Mucosa of rectum (tissue), 2 donors: ENCODE measurements around the gene MFNG.

ENCODE experiments used
- H3K27ac ChIP-seq, 2 donors: one replicate each; pipeline ENCODE4 v1.7.0; 2013; ENCODE audit warnings: inconsistent platforms in 2 of 2, low read depth in 2 of 2, low read length in 2 of 2
- H3K27me3 ChIP-seq, 2 donors: one replicate each; pipeline ENCODE4 v1.7.0; 2013; ENCODE audit warnings: low read length in 2 of 2; ENCODE audit not compliant: control insufficient read depth in 2 of 2, insufficient read depth in 2 of 2
- H3K36me3 ChIP-seq, 2 donors: one replicate each; pipeline ENCODE4 v1.7.0; 2013; ENCODE audit warnings: low read length in 2 of 2; ENCODE audit not compliant: control insufficient read depth in 2 of 2, insufficient read depth in 2 of 2
- H3K4me1 ChIP-seq, 2 donors: one replicate each; pipeline ENCODE4 v1.7.0; 2013; ENCODE audit warnings: low read length in 2 of 2, mild to moderate bottlenecking in 1 of 2; ENCODE audit not compliant: control insufficient read depth in 2 of 2, insufficient read depth in 2 of 2
- H3K4me3 ChIP-seq, 2 donors: one replicate each; pipeline ENCODE4 v1.7.0; 2013; ENCODE audit warnings: low read length in 2 of 2
- H3K9ac ChIP-seq, 2 donors: one replicate each; pipeline ENCODE4 v1.7.0; 2013; ENCODE audit warnings: low read length in 2 of 2, low read depth in 1 of 2, mild to moderate bottlenecking in 1 of 2
- H3K9me3 ChIP-seq, 2 donors: one replicate each; pipeline ENCODE4 v1.7.0; 2013; ENCODE audit warnings: low read length in 2 of 2; ENCODE audit not compliant: control insufficient read depth in 2 of 2
- donor health status: healthy.
- donor health status: Normal muscosa, but diverticular disease.

Gene MFNG

DNA sequence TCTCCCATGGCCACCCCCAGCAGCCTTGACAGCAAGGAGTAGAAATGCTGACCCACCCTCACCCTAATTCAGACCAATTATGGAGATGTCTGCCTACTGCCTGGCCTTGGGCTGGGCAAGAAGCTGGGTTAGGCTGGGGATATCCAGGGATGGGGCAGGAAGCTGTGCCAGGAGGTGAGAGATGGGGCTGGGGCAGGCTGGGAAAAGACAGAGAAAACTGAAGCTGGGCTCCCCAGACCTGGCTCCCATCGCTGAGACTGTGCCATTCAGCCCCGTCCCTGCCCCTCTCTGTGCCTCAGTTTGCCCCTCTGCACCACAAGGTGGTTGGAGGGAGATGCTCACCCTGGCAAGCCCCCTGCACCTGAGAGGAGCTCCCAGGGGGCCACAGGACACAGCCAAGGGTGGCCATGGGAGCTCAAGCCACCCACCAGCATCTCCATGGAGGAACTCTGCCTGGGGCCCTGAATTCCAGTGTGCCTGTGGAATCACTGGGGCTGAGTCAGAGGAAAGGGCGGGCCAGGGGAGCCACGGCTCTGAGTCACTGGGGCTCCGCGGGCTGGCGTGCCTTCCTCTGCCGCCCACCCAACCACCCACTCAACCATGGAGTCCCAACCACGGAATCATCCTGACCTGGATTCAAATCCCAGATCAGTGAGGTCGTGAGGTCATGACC lies 39.0 kb upstream of the MFNG start:
- Histone ChIP-seq H3K9ac (no peak overlapping the region), H3K9me3 (no peaks in the 10 kb centered on the region), H3K4me3 (no peak overlapping the region), H3K27ac (no peak overlapping the region), H3K27me3 (no peaks in the 10 kb centered on the region), H3K4me1 (peaks cover 15 to 26% of the 10 kb centered on the region in 2 donors), H3K36me3 (no peaks in the 10 kb centered on the region)

DNA sequence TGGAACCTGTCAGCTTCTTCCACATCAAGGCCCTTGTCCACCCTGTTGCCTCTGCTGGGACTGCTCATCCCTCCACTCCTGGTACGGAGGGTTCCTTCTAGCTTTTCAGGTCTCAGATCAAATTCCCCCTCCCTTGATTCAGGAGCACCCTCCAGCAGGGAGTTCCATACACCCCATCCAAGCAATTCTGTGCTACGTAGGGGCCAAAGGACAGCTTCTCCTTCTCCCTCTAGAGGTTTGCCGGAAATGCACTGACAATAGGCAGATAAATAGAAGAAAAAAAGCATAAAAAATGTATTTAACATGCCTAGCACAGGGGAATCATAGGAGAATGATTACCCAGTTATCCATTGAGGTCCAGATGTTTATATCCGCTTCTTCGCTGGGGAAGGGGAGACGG lies 36.3 kb upstream of the MFNG start:
- Histone ChIP-seq H3K27ac (no peak overlapping the region), H3K36me3 (no peaks in the 10 kb centered on the region), H3K27me3 (no peaks in the 10 kb centered on the region), H3K4me1 (peaks cover 22 to 35% of the 10 kb centered on the region in 2 donors), H3K9ac (no peak overlapping the region), H3K9me3 (no peaks in the 10 kb centered on the region), H3K4me3 (no peak overlapping the region)

DNA sequence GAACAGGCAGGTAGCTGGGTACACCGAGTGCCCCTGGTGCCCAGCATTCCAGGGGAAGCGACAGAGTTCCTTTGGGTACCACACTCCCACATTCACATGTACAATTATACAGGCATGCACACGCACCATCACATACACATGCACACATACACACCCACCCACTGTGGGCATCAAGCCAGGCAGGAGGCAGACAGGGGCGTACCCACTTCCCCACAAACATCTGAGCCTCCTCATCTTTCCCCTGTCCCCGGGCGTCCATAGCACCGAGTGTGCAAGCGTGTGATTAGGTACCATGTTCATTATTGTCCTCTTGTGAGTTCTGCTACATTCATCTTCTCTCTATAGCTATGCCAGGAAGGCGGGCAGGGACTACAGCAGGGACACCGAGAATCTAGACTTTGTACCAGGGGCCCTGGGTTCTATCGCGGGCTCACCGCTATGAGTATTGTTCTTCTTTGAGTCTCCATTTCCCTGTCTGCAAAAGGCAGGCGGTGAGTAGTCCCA lies 35.1 kb upstream of the MFNG start:
- no peaks in the 10 kb centered on the region for H3K9me3 ChIP-seq
- H3K9ac ChIP-seq, result peak overlapping the region in 1 of 2 donors; percentile 23
- H3K36me3 ChIP-seq, result no peaks in the 10 kb centered on the region
- H3K27ac ChIP-seq, result peak overlapping the region; percentile 31 to 48
- no peak overlapping the region for H3K4me3 ChIP-seq
- no peaks in the 10 kb centered on the region for H3K27me3 ChIP-seq
- peaks cover 22 to 35% of the 10 kb centered on the region in 2 donors for H3K4me1 ChIP-seq

DNA sequence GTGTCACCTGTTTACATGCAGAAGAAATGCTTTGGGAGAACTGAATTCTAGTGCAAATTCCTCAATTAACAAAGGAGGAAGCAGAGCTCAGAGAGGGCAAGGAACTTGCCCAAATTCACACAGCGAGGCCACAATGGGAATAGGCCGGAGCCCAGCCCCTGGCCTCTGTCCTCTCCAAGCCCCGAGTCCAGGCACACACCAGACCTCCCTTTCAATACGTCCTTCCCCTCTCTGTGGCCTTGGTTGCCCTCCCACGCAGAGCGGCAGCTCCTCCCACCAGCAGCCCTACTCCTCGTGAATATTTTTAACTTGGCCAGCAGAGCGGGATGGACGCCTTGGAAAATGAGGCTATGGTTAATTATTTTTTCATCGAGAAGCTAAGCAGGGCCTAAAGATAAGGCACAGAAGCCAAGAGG lies 34.6 kb upstream of the MFNG start:
- Histone ChIP-seq H3K27me3 (no peaks in the 10 kb centered on the region), H3K27ac (peak overlapping the region; percentile 31 to 48), H3K9me3 (no peaks in the 10 kb centered on the region), H3K9ac (peak overlapping the region in 1 of 2 donors; percentile 23), H3K36me3 (peaks cover 2 to 4% of the 10 kb centered on the region in 2 donors), H3K4me1 (peaks cover 22 to 37% of the 10 kb centered on the region in 2 donors), H3K4me3 (no peak overlapping the region)

DNA sequence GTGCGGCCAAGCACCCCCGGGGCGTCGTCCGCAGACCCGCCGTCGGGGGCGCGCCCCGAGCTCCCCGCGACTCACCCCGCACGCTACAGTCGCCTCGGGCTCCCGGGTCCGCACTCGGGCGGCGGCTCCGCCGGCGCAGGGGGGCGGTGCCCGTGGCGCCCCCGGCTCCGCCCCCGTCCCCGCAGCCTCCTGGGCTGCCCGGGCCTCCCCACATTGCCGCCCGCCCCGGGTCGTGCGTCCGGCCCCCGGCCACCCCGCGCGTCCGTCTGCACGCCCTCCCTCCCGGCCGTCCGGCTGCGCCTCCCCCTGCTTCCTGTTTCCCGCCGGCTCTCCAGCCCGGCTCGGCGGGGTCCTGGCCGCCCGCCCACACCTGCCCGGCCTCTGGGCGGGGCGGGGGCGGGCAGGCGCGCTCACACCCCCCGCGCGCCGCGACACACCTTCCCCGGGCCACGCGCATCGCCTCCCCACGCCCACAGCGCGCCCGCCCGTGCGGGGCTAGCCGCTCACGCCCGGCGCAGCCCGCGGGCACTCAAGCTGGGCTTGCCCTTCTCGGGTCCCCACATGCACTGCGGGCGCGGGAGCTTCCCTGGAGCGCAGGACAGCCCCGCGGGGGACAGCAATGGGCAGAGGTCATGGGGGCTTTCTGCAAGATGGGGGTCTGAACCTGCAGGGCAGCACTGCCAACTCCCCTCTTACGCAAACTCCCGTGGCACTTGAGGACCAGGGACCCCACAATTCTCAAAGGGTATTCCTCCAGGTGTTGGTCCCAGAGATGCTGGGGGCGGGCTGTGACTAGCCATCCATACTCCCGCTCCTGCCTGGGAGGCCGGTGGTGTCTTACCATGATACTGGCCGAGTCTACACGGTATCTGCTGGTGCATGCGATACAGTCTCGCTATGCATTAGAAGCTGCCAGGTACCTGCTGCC lies 33.3 kb upstream of the MFNG start, which contains the start of gene CARD10:
Gene CARD10 (minus strand): TSS at position 148 of the 928 bp plus-strand sequence. CDS start 215 bp downstream, outside the sequence.
- Histone ChIP-seq H3K9ac (peak within 1 kb of the TSS; percentile 79 to 97), H3K27ac (peak within 1 kb of the TSS; percentile 77 to 80), H3K36me3 (peaks cover 9 to 11% of the 10 kb centered on the region in 2 donors), H3K27me3 (no peaks in the 10 kb centered on the region), H3K4me1 (peaks cover 22 to 35% of the 10 kb centered on the region in 2 donors), H3K9me3 (no peaks in the 10 kb centered on the region), H3K4me3 (peak within 1 kb of the TSS; percentile 78 to 90)

DNA sequence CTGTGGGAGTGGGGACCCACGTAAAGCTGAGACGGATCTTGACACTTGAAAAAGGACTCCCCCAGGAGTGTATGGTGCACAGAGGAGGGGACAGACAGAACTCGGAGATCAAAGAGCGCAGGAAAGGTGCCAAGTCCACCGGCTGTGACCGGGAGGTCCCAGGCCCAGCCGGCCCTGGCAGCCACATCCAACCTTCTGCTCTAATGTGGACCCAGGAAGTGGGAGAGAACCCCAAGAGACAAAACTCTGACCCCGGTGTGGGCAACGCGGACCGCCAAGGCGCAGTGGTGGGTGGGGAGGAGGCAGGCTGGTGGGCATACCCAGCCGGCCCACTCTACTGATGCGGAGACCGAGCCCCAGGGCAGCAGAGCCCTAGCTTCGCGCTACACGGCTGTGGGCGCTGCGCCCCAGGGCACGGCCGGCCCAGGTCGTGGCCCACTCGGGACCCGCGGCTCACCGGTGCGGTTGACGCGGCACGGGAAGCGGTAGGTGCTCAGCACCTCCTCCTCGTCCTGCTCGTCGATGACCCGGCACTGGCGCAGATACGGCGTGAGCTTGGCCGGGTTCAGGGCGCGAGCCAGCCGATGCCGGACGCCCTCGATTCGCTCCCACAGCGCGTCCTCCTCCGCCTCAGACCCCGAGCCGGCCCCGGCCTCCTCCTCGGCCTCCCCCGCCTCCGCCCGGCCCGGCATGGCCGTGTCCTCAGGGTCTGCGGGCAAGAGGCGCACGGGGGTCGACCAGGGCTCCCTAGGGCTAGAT lies 32.5 kb upstream of the MFNG start:
- Histone ChIP-seq H3K36me3 (peaks cover 12 to 13% of the 10 kb centered on the region in 2 donors), H3K27ac (peak overlapping the region; percentile 77 to 80), H3K9ac (peak overlapping the region; percentile 79 to 97), H3K4me1 (peaks cover 22 to 35% of the 10 kb centered on the region in 2 donors), H3K4me3 (peak overlapping the region; percentile 78 to 90), H3K27me3 (no peaks in the 10 kb centered on the region), H3K9me3 (no peaks in the 10 kb centered on the region)

GRCh38 chr22:37517826-37518450 lies 31.8 kb upstream of the MFNG start:
- Histone ChIP-seq H3K9me3 (no peaks in the 10 kb centered on the region), H3K4me1 (peaks cover 22 to 42% of the 10 kb centered on the region in 2 donors), H3K27ac (peak overlapping the region; percentile 77 to 80), H3K9ac (peak overlapping the region; percentile 79 to 97), H3K4me3 (peak overlapping the region; percentile 78 to 90), H3K27me3 (no peaks in the 10 kb centered on the region), H3K36me3 (peaks cover 12 to 13% of the 10 kb centered on the region in 2 donors)

GRCh38 chr22:37516456-37516855 lies 30.3 kb upstream of the MFNG start:
- Histone ChIP-seq H3K27ac (no peak overlapping the region), H3K9me3 (no peaks in the 10 kb centered on the region), H3K4me3 (no peak overlapping the region), H3K9ac (no peak overlapping the region), H3K27me3 (no peaks in the 10 kb centered on the region), H3K4me1 (peaks cover 34 to 50% of the 10 kb centered on the region in 2 donors), H3K36me3 (peaks cover 12 to 13% of the 10 kb centered on the region in 2 donors)

DNA sequence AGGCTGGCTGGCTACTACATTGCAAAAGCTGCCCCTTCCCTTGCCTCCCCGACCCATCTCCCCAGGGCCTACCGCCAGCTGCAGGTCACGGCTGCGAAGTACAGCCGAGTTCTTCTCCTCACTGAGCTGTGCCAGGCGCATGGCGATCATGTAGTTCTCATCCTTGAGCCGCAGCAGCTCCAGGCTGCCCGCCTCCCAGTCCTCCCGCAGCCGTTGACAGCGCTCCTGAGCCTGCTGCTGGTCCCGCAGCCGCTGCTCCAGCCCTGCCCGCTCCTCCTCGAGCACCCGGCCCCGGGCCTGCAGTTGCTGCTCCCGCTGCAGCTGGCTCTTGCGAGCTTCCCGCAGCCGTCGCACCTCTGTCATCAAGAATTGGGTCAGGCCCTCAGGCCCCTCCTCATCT lies 29.7 kb upstream of the MFNG start:
- no peaks in the 10 kb centered on the region for H3K9me3 ChIP-seq
- H3K36me3 ChIP-seq, result peaks cover 12 to 13% of the 10 kb centered on the region in 2 donors
- no peak overlapping the region for H3K27ac ChIP-seq
- no peak overlapping the region for H3K9ac ChIP-seq
- H3K4me3 ChIP-seq, result no peak overlapping the region
- peaks cover 32 to 47% of the 10 kb centered on the region in 2 donors for H3K4me1 ChIP-seq
- no peaks in the 10 kb centered on the region for H3K27me3 ChIP-seq
